ENCODE measurements around the gene NUCB1.
"Not testable (repeated sequence)": the region's sequence is repeated elsewhere in the genome, so short reads cannot be mapped to it uniquely, and the experiment has no call there.

NUCB1 gene

GRCh38 chr19:48874303-48875135, 25.6 kb upstream of the NUCB1 start:
- no peak for DNase-seq

GRCh38 chr19:48876043-48876981, 23.8 kb upstream of the NUCB1 start:
- DNase-seq = not testable (repeated sequence)

GRCh38 chr19:48877855-48878195, 22.3 kb upstream of the NUCB1 start:
- DNase-seq = no peak

GRCh38 chr19:48878196-48879024, 21.7 kb upstream of the NUCB1 start:
- DNase-seq = no peak

GRCh38 chr19:48879025-48879637, 21.0 kb upstream of the NUCB1 start:
- no peak for DNase-seq

GRCh38 chr19:48879696-48880095, 20.4 kb upstream of the NUCB1 start:
- DNase-seq = not testable (repeated sequence)

GRCh38 chr19:48881741-48882657, 18.1 kb upstream of the NUCB1 start:
- no peak for DNase-seq

GRCh38 chr19:48883726-48884125, 16.4 kb upstream of the NUCB1 start:
- no peak for DNase-seq

GRCh38 chr19:48887861-48888612, 12.1 kb upstream of the NUCB1 start:
- DNase-seq = no peak

- not testable (repeated sequence) for DNase-seq
These were observed 10.6 kb upstream of the NUCB1 start for GRCh38 chr19:48889496-48889895.

GRCh38 chr19:48890551-48890950, 9.6 kb upstream of the NUCB1 start:
- DNase-seq = no peak

- no peak for DNase-seq
These were observed 4.9 kb upstream of the NUCB1 start for GRCh38 chr19:48895226-48895625.

- no peak for DNase-seq
These were observed 3.9 kb upstream of the NUCB1 start for GRCh38 chr19:48896191-48896720.

- no peak for DNase-seq
These were observed 2.9 kb upstream of the NUCB1 start for GRCh38 chr19:48897181-48897580.

GRCh38 chr19:48899386-48899749, 744 bp upstream of the NUCB1 start:
- not testable (repeated sequence) for DNase-seq

GRCh38 chr19:48900477-48901406, 630 bp downstream of the NUCB1 start:
- no peak for DNase-seq

- DNase-seq = not testable (repeated sequence)
These were observed 2.2 kb downstream of the NUCB1 start for GRCh38 chr19:48902291-48902690.

- DNase-seq = not testable (repeated sequence)
These were observed 3.7 kb downstream of the NUCB1 start for GRCh38 chr19:48903788-48904187.

GRCh38 chr19:48905664-48906063, 5.6 kb downstream of the NUCB1 start:
- DNase-seq = no peak
